ENCODE data around the gene IGF2. TPM values are rescaled to one million over a fixed set of nuclear protein-coding genes. Genes with fewer than 3 reads are reported as not detected.

The IGF2 gene
- total RNA-seq, 1 donor from 2014 or later = 1.1 TPM

GRCh38 chr11:2122907-2123627, 16.1 kb downstream of the IGF2 start:
- H3K4me3 Mint-ChIP-seq = no peak overlapping the region
- intact Hi-C loops (cut with micrococcal nuclease) = no loop called here
- peaks cover 8% of the 10 kb centered on the region for H3K9me3 Mint-ChIP-seq
- H3K36me3 Mint-ChIP-seq (ENCODE audit: low read depth) = no peaks in the 10 kb centered on the region
- peaks cover 7% of the 10 kb centered on the region for H3K27me3 Mint-ChIP-seq
- no peak for DNase-seq
- H3K4me1 Mint-ChIP-seq = no peaks in the 10 kb centered on the region
- no peak overlapping the region for H3K27ac Mint-ChIP-seq

DNA sequence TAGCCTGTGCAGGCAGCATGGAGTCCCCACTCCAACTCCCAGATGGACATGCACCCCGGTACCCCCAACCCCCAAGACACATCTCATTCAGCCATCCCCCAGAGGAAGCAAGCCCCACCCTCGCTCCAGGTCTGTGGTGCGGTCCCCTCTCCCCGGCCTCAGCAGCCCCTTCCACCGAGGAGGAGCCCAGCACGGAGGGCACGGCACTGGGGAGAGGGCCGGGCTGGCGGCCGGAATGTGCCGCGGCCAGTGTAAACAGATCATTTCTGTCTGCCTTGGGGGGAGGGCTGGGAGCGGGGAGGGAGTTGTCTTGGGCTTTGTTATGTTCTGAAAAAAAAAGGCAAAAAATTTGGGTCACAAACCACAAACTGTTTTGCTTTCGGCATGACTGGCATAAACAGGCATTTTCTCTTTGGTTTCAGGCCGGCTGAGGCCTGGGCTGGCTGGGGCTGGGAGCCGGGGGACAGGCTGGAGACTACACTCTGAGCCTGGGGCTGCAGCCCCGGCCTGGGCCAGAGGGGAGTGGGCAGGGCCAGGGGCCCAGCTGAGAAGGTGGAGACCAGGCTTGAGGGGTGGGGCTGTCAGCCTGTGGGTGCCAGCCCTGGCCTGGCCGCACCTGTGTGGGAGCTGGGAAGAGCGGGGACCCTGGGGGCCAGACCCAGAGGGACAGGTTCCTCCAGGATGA, 16.8 kb downstream of the IGF2 start:
- H3K9me3 Mint-ChIP-seq = peaks cover 8% of the 10 kb centered on the region
- no peaks in the 10 kb centered on the region for H3K36me3 Mint-ChIP-seq (ENCODE audit: low read depth)
- intact Hi-C loops (cut with micrococcal nuclease) = no loop called here
- no peak for DNase-seq
- H3K27ac Mint-ChIP-seq = no peak overlapping the region
- H3K4me1 Mint-ChIP-seq = no peaks in the 10 kb centered on the region
- no peak overlapping the region for H3K4me3 Mint-ChIP-seq
- H3K27me3 Mint-ChIP-seq = peaks cover 9% of the 10 kb centered on the region

DNA sequence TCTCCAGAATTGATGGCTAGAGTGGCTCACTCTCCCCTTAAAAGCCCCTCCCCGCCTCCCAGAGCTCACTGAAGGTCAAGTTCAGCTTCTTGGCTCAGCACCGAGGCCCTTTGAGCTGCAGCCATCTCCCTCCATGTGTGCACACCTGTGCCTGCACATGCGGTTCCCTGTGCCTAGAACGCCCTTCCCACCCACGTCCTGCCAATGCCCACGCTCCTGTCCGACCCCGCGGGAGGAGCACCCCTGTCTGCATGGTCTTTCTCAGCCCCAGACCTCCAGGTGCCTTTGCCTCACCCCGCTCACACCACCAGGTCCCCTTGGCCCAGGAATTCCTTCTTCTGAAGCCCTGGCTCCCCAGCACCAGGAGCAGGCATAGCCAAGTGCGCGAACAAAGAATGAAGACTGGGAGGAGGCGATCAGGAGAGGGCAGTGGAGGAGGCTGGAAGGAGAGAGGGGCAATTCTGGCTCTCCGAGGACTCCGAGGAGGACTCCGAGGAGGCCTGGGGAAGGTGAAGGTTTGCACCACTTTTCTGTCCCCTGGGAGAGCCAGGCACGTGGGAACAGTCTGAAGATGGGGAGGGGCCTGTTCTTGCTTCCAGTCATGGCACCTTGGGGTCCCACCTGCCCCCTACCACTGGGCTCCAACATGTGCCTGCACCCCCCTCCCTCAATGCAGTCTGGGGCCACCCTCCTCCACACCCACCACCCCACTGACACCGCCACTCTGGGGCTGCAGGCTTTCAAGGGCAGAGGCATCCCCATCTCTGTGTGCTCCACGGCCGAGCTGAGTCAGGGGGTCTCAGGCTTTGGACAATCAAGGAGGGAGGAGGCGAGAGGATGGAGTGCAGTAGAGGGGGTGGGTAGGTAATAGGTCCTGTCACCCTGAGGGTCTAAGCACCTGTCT, 17.7 kb downstream of the IGF2 start:
- intact Hi-C loops (cut with micrococcal nuclease) = no loop called here
- H3K9me3 Mint-ChIP-seq = peaks cover 8% of the 10 kb centered on the region
- no peak for DNase-seq
- H3K36me3 Mint-ChIP-seq (ENCODE audit: low read depth) = no peaks in the 10 kb centered on the region
- H3K4me1 Mint-ChIP-seq = no peaks in the 10 kb centered on the region
- H3K27me3 Mint-ChIP-seq = peaks cover 9% of the 10 kb centered on the region
- H3K4me3 Mint-ChIP-seq = no peak overlapping the region
- H3K27ac Mint-ChIP-seq = no peak overlapping the region

GRCh38 chr11:2120359-2121100, 18.7 kb downstream of the IGF2 start:
- intact Hi-C loops (cut with micrococcal nuclease) = no loop called here
- Mint-ChIP-seq H3K27ac (no peak overlapping the region), H3K9me3 (peaks cover 7% of the 10 kb centered on the region), H3K27me3 (peaks cover 13% of the 10 kb centered on the region), H3K36me3 (ENCODE audit: low read depth) (no peaks in the 10 kb centered on the region), H3K4me1 (no peaks in the 10 kb centered on the region), H3K4me3 (no peak overlapping the region)
- no peak for DNase-seq

GRCh38 chr11:2118677-2119076, 20.5 kb downstream of the IGF2 start:
- intact Hi-C loops (cut with micrococcal nuclease) = no loop called here
- Mint-ChIP-seq H3K27me3 (peaks cover 13% of the 10 kb centered on the region), H3K27ac (no peak overlapping the region), H3K4me1 (no peaks in the 10 kb centered on the region), H3K36me3 (ENCODE audit: low read depth) (no peaks in the 10 kb centered on the region), H3K9me3 (no peaks in the 10 kb centered on the region), H3K4me3 (no peak overlapping the region)
- DNase-seq = no peak

DNA sequence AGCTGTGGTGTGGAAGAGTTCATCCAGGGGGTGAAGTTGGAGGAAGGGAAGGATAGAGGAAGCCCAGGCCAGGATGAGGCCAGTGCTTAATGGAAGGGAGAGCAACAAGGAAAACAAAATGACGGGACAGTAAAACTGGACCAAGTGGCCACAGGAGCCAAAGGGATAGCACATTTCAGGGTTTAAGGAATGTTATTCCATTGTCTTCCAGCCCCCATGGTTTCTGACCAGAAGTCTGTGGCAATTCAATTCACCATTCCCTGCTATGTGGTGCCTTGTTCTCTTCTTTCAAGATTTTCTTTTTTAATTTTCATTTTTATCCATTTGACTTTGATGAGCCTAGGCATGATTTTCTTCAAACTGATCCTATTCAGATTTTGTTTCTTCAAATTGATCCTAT, 22.5 kb downstream of the IGF2 start:
- Mint-ChIP-seq H3K4me3 (no peak overlapping the region), H3K27me3 (peaks cover 13% of the 10 kb centered on the region), H3K27ac (no peak overlapping the region), H3K4me1 (no peaks in the 10 kb centered on the region), H3K9me3 (no peaks in the 10 kb centered on the region), H3K36me3 (ENCODE audit: low read depth) (no peaks in the 10 kb centered on the region)
- intact Hi-C loops (cut with micrococcal nuclease) = no loop called here
- no peak for DNase-seq

DNA sequence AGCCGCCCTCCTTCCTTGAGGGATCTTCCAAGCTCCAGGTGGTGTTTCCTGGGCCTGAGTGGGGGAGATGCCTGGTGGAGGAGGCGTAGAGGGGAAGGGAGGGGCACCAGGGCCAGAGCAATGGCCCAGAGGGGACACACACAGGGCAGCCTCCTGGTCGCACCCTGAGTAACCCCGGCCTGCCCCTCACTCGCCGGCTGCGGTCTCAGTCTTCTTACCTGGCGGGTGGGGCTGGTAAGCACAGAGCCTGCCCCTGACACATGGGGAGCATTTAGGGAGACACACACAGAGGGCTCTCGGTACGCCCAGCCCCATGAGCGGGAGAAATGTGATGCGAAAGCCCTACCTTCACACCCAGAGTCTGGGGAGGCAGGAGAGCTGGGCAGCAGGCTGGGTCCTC, 23.9 kb downstream of the IGF2 start:
- no peaks in the 10 kb centered on the region for H3K36me3 Mint-ChIP-seq (ENCODE audit: low read depth)
- H3K27me3 Mint-ChIP-seq = peaks cover 13% of the 10 kb centered on the region
- H3K9me3 Mint-ChIP-seq = no peaks in the 10 kb centered on the region
- H3K4me1 Mint-ChIP-seq = no peaks in the 10 kb centered on the region
- no peak overlapping the region for H3K27ac Mint-ChIP-seq
- intact Hi-C loops (cut with micrococcal nuclease) = no loop called here
- no peak for DNase-seq
- no peak overlapping the region for H3K4me3 Mint-ChIP-seq

GRCh38 chr11:2114430-2115241, 24.6 kb downstream of the IGF2 start:
- Mint-ChIP-seq H3K36me3 (ENCODE audit: low read depth) (no peaks in the 10 kb centered on the region), H3K27me3 (peaks cover 17% of the 10 kb centered on the region), H3K4me1 (no peaks in the 10 kb centered on the region), H3K27ac (no peak overlapping the region), H3K9me3 (no peaks in the 10 kb centered on the region), H3K4me3 (no peak overlapping the region)
- DNase-seq = no peak
- intact Hi-C loops (cut with micrococcal nuclease) = no loop called here

DNA sequence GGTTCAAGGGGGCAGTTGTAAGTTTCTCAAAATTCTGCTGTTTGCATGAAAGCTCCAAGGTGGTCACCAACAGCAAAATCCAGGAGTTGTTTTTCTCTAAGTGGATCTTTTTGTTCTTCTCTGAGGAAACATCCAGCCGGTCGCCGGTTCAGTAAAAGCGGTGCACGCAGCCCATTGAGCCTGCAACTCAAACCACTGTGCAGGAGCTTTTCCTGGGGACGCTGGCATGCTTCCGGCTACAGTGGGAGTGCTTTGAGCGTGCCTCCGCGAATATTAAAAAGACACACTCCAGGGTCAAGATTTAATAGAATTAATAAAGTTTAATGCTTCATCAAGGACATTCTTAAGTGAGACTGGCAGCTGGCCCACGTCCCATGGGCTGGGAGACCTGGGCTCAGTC, 25.4 kb downstream of the IGF2 start:
- Mint-ChIP-seq H3K36me3 (ENCODE audit: low read depth) (no peaks in the 10 kb centered on the region), H3K4me3 (no peak overlapping the region), H3K4me1 (no peaks in the 10 kb centered on the region), H3K9me3 (no peaks in the 10 kb centered on the region), H3K27me3 (peaks cover 15% of the 10 kb centered on the region), H3K27ac (no peak overlapping the region)
- no peak for DNase-seq
- intact Hi-C loops (cut with micrococcal nuclease) = no loop called here

GRCh38 chr11:2110521-2110920, 28.7 kb downstream of the IGF2 start:
- H3K36me3 Mint-ChIP-seq (ENCODE audit: low read depth) = no peaks in the 10 kb centered on the region
- no peak overlapping the region for H3K27ac Mint-ChIP-seq
- H3K4me3 Mint-ChIP-seq = no peak overlapping the region
- intact Hi-C loops (cut with micrococcal nuclease) = no loop called here
- H3K27me3 Mint-ChIP-seq = peaks cover 6% of the 10 kb centered on the region
- H3K9me3 Mint-ChIP-seq = no peaks in the 10 kb centered on the region
- no peak for DNase-seq
- no peaks in the 10 kb centered on the region for H3K4me1 Mint-ChIP-seq

DNA sequence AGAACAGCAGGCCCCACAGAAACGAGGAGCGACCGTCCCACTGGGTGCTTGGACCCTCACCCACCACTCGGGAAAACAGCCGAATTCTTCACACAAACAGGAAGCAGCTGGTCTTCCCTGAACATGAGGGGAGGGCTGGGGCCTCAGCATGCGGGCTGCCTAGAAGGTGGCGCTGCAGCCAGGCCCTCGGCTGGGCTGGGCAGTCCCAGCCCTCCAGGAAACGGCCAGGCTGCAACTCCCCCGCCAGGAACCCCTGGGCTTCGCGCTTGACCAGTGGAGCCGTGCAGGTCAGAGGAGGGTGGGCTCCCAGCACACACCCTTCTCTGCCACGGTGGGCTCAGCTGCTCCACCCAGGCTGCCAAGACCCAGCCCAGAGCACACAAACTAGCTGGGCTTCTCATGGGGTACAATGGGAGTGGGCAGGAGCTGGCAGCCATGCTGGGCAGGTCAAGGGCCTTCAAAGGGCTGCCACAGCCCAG, 29.6 kb downstream of the IGF2 start:
- peaks cover 6% of the 10 kb centered on the region for H3K27me3 Mint-ChIP-seq

GRCh38 chr11:2108675-2109491, 30.3 kb downstream of the IGF2 start:
- H3K27me3 Mint-ChIP-seq = peaks cover 6% of the 10 kb centered on the region
- no peak overlapping the region for H3K4me3 Mint-ChIP-seq
- H3K27ac Mint-ChIP-seq = no peak overlapping the region
- H3K9me3 Mint-ChIP-seq = no peaks in the 10 kb centered on the region
- H3K4me1 Mint-ChIP-seq = no peaks in the 10 kb centered on the region
- no peaks in the 10 kb centered on the region for H3K36me3 Mint-ChIP-seq (ENCODE audit: low read depth)
- intact Hi-C loops (cut with micrococcal nuclease) = no loop called here
- DNase-seq = no peak

More for the DNA sequence above, 29.6 kb downstream of the IGF2 start:
- H3K4me1 Mint-ChIP-seq = no peaks in the 10 kb centered on the region
- H3K9me3 Mint-ChIP-seq = no peaks in the 10 kb centered on the region
- no peak overlapping the region for H3K27ac Mint-ChIP-seq
- intact Hi-C loops (cut with micrococcal nuclease) = no loop called here
- H3K36me3 Mint-ChIP-seq (ENCODE audit: low read depth) = no peaks in the 10 kb centered on the region
- no peak for DNase-seq
- H3K4me3 Mint-ChIP-seq = no peak overlapping the region
